ENCODE results near the gene M1AP.

Gene M1AP

GRCh38 chr2:74548285-74548899 is 99.7 kb downstream of the M1AP start:
- H3K4me2 ChIP-seq, result no peak overlapping the region
- H3K27me3 ChIP-seq, result peaks cover 54 to 73% (median 66%) of the 10 kb centered on the region in 11 experiments
- peak overlapping the region in 4 of 10 experiments; percentile 26 to 44 (median 32); a peak in 5 of 20 replicates for H3K4me3 ChIP-seq
- peaks cover 0 to 31% (median 6%) of the 10 kb centered on the region in 11 experiments; a peak in 11 of 22 replicates for H3K36me3 ChIP-seq
- H4K20me1 ChIP-seq, result no peaks in the 10 kb centered on the region
- TF ChIP-seq Cebpa-rat (IDR thresholded peaks at IDR 0.05), result no peak
- no peak overlapping the region for H3K27ac ChIP-seq
- H3K9ac ChIP-seq, result no peak overlapping the region
- peaks cover 14 to 21% (median 19%) of the 10 kb centered on the region in 10 experiments for H3K4me1 ChIP-seq
- H3K9me3 ChIP-seq (replicated peaks in 1 of 11), result peaks cover 19 to 26% (median 22%) of the 10 kb centered on the region in 11 experiments

- Histone ChIP-seq H3K36me3 (peaks cover 0 to 23% (median 6%) of the 10 kb centered on the region in 11 experiments; a peak in 11 of 22 replicates), H3K27ac (no peak overlapping the region), H3K4me3 (no peak overlapping the region), H3K4me2 (no peak overlapping the region), H3K27me3 (peaks cover 41 to 64% (median 57%) of the 10 kb centered on the region in 11 experiments), H4K20me1 (no peaks in the 10 kb centered on the region), H3K4me1 (no peaks in the 10 kb centered on the region; a peak in 2 of 20 replicates), H3K9me3 (replicated peaks in 1 of 11) (peaks cover 19 to 26% (median 22%) of the 10 kb centered on the region in 11 experiments), H3K9ac (no peak overlapping the region)
- no peak for TF ChIP-seq Cebpa-rat (IDR thresholded peaks at IDR 0.05)
Measured at GRCh38 chr2:74546004-74546403, 102.1 kb downstream of the M1AP start.

- Histone ChIP-seq H3K4me2 (no peak overlapping the region), H3K27me3 (peaks cover 28 to 50% (median 43%) of the 10 kb centered on the region in 11 experiments), H3K36me3 (peaks cover 0 to 12% (median 6%) of the 10 kb centered on the region in 11 experiments; a peak in 10 of 22 replicates), H3K27ac (no peak overlapping the region), H3K4me3 (no peak overlapping the region), H4K20me1 (no peaks in the 10 kb centered on the region), H3K4me1 (peaks cover 0 to 1% (median 0%) of the 10 kb centered on the region in 10 experiments; a peak in 6 of 20 replicates), H3K9me3 (replicated peaks in 1 of 11) (peaks cover 10 to 17% (median 16%) of the 10 kb centered on the region in 11 experiments), H3K9ac (no peak overlapping the region)
- TF ChIP-seq Cebpa-rat (IDR thresholded peaks at IDR 0.05), result no peak
Measured at GRCh38 chr2:74544634-74545033, 103.5 kb downstream of the M1AP start.

GRCh38 chr2:74542978-74543377 is 105.2 kb downstream of the M1AP start:
- Histone ChIP-seq H3K36me3 (no peaks in the 10 kb centered on the region; a peak in 1 of 22 replicates), H3K4me3 (no peak overlapping the region), H3K9ac (no peak overlapping the region), H3K9me3 (replicated peaks in 1 of 11) (peaks cover 0 to under 1% (median 0%) of the 10 kb centered on the region in 11 experiments; a peak in 1 of 22 replicates), H3K4me1 (peaks cover 8 to 12% (median 10%) of the 10 kb centered on the region in 10 experiments; a peak in 19 of 20 replicates), H3K27me3 (peaks cover 11 to 33% (median 26%) of the 10 kb centered on the region in 11 experiments), H4K20me1 (no peaks in the 10 kb centered on the region), H3K4me2 (no peak overlapping the region), H3K27ac (no peak overlapping the region)
- no peak for TF ChIP-seq Cebpa-rat (IDR thresholded peaks at IDR 0.05)

- Histone ChIP-seq H3K9me3 (replicated peaks in 1 of 11) (no peaks in the 10 kb centered on the region), H3K36me3 (no peaks in the 10 kb centered on the region; a peak in 1 of 22 replicates), H3K4me3 (no peak overlapping the region), H3K27ac (no peak overlapping the region), H3K9ac (no peak overlapping the region), H3K4me1 (peaks cover 8 to 12% (median 10%) of the 10 kb centered on the region in 10 experiments; a peak in 19 of 20 replicates), H4K20me1 (no peaks in the 10 kb centered on the region), H3K27me3 (peaks cover 0 to 7% (median 0%) of the 10 kb centered on the region in 11 experiments; a peak in 6 of 22 replicates), H3K4me2 (no peak overlapping the region)
- no peak for TF ChIP-seq Cebpa-rat (IDR thresholded peaks at IDR 0.05)
Measured at GRCh38 chr2:74540291-74540690, 107.8 kb downstream of the M1AP start.

- peaks cover 0 to 7% (median 4%) of the 10 kb centered on the region in 11 experiments; a peak in 16 of 22 replicates for H3K36me3 ChIP-seq
- no peak overlapping the region for H3K27ac ChIP-seq
- H3K4me2 ChIP-seq, result peak overlapping the region; percentile 44 to 82 (median 63)
- no peaks in the 10 kb centered on the region for H3K27me3 ChIP-seq
- no peak overlapping the region for H3K4me3 ChIP-seq
- peak in 4 of 11 experiments; percentile 19 to 77 (median 38); a peak in 3 of 22 replicates for TF ChIP-seq Cebpa-rat (IDR thresholded peaks at IDR 0.05)
- H4K20me1 ChIP-seq, result no peaks in the 10 kb centered on the region
- no peaks in the 10 kb centered on the region for H3K9me3 ChIP-seq (replicated peaks in 1 of 11)
- H3K4me1 ChIP-seq, result peaks cover 8 to 14% (median 10%) of the 10 kb centered on the region in 10 experiments; a peak in 19 of 20 replicates
- H3K9ac ChIP-seq, result no peak overlapping the region
Measured at GRCh38 chr2:74538881-74539339, 109.2 kb downstream of the M1AP start.

GRCh38 chr2:74537140-74537539 is 111.0 kb downstream of the M1AP start:
- H3K27me3 ChIP-seq, result no peaks in the 10 kb centered on the region
- H3K4me1 ChIP-seq, result peaks cover 12 to 19% (median 15%) of the 10 kb centered on the region in 10 experiments; a peak in 19 of 20 replicates
- peaks cover 0 to 5% (median 0%) of the 10 kb centered on the region in 11 experiments; a peak in 1 of 22 replicates for H4K20me1 ChIP-seq
- TF ChIP-seq Cebpa-rat (IDR thresholded peaks at IDR 0.05), result no peak
- no peak overlapping the region for H3K4me3 ChIP-seq
- H3K9ac ChIP-seq, result no peak overlapping the region
- H3K4me2 ChIP-seq, result no peak overlapping the region
- no peak overlapping the region for H3K27ac ChIP-seq
- H3K36me3 ChIP-seq, result peaks cover 15 to 24% (median 21%) of the 10 kb centered on the region in 11 experiments
- no peaks in the 10 kb centered on the region for H3K9me3 ChIP-seq (replicated peaks in 1 of 11)

GRCh38 chr2:74536166-74536950 is 111.8 kb downstream of the M1AP start:
- Histone ChIP-seq H3K27ac (no peak overlapping the region), H3K4me3 (no peak overlapping the region), H3K9ac (no peak overlapping the region), H3K4me2 (no peak overlapping the region), H3K27me3 (no peaks in the 10 kb centered on the region), H3K4me1 (peaks cover 20 to 26% (median 22%) of the 10 kb centered on the region in 10 experiments), H3K9me3 (replicated peaks in 1 of 11) (no peaks in the 10 kb centered on the region), H4K20me1 (peaks cover 0 to 5% (median 0%) of the 10 kb centered on the region in 11 experiments; a peak in 3 of 22 replicates), H3K36me3 (peaks cover 15 to 25% (median 21%) of the 10 kb centered on the region in 11 experiments)
- TF ChIP-seq Cebpa-rat (IDR thresholded peaks at IDR 0.05), result no peak
